GM21423 (cell line): Measurements from ENCODE around the gene SPATA2L.

Experiments used
- ATAC-seq: cut with Tn5 transposase; IDR thresholded peaks from one replicate; pipeline ENCODE4 v1.9.1; 2021; ENCODE audit warnings: mild to moderate bottlenecking, moderate library complexity; ENCODE audit not compliant: unreplicated experiment

SPATA2L gene, protein sequence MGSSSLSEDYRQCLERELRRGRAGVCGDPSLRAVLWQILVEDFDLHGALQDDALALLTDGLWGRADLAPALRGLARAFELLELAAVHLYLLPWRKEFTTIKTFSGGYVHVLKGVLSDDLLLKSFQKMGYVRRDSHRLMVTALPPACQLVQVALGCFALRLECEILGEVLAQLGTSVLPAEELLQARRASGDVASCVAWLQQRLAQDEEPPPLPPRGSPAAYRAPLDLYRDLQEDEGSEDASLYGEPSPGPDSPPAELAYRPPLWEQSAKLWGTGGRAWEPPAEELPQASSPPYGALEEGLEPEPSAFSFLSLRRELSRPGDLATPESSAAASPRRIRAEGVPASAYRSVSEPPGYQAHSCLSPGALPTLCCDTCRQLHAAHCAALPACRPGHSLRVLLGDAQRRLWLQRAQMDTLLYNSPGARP

GRCh38 chr16:89701425-89702406 lies at the start of gene SPATA2L:
TSS of gene SPATA2L (minus strand) at chr16:89701705. CDS start at chr16:89701232, 473 bp downstream.
- ATAC-seq = peak; percentile 56

GRCh38 chr16:89749637-89750036 lies 48.1 kb upstream of the SPATA2L start:
- no peak for ATAC-seq

DNA sequence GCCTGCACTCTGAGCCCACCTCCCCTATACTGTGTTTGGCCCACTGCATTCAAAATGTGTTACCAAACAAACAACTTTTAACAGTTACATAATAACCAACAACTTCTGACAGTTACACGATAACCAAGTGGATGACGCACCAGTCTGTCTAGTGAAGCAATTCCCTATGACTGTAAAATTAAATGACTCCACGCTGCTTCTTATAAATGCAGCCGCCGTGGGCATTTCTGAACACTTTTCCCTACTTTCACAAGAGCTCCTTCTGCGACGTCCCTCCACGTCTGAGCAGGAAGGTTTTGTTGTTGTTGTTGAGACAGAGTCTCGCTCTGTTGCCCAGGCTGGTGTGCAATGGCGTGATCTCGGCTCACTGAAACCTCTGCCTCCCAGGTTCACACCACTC lies 47.4 kb upstream of the SPATA2L start:
- no peak for ATAC-seq

- no peak for ATAC-seq
Observed at GRCh38 chr16:89748076-89748475, 46.6 kb upstream of the SPATA2L start.

DNA sequence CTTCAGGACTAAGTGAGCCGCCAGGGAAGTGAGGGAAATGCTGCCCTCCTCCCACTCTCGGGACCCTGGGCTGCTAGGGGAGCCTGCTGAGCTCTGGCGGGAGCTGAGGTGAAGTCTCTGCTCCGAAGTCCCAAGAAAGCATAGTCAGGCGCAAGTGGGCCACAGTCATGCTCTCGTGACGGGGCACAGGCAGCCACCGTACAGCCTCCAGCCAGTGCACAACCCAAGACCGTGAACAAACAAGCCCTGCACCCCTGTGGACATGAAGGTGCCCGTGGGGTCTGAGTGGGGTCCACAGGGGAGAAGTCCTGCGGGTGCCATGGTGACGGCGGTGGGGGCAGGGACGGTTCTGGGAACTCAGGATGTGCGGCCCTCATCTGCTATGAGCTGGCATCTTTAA lies 44.5 kb upstream of the SPATA2L start:
- ATAC-seq = no peak

DNA sequence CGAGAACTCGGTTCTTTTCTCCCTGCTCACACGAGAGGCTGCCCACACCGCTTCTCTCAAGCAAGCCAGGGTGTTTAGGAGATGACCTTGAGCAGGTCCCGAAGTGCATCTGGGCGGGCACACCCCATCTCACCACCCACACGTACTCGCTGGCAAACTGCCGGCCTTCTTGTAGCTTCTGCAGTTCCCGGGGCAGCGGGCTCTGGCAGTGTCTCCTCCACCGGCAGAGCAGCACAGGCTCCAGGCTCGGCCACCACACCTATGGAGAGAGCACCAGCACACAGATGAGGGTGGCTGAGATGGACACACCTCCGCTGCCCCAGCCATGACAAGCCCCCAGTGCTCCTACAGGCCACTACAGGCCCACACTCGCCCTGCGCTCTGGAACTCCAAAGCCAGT lies 43.3 kb upstream of the SPATA2L start:
- ATAC-seq = no peak

- ATAC-seq = no peak
Observed at GRCh38 chr16:89742948-89743347, 41.4 kb upstream of the SPATA2L start.

DNA sequence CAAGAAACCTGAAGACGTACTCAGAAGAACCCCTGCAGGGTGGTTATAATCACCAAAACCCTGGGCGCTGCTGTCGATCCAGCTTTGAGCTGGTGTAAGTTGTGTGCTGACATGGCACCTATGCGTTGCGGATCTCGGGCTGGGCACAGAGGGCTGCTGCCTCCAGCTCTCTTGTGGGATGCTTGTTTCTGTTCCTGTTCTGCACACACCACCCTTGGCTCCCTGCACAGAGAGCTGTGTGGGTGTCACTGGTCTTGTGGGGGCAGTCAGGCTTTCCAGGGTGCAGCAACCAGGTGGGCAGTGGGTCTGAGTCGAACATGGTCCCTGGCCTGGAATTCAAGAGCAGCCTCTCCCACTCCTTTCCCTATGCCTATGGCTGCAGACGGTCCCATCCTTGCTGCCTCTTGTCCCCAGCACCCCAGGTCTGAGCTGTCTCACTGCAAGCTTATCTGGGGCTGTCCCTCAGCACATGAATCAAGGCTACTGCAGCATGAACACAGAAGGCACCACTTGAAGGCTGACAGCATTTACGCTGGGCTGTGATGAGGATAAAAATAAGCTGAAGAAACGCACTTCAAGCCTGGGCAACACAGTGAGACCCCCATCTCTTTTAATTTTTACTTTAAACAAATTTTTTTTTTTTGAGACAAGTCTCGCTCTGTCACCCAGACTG lies 40.0 kb upstream of the SPATA2L start:
- ATAC-seq = no peak

GRCh38 chr16:89739383-89739782 lies 37.9 kb upstream of the SPATA2L start:
- no peak for ATAC-seq

- no peak for ATAC-seq
Observed at GRCh38 chr16:89738538-89739317, 37.2 kb upstream of the SPATA2L start.

DNA sequence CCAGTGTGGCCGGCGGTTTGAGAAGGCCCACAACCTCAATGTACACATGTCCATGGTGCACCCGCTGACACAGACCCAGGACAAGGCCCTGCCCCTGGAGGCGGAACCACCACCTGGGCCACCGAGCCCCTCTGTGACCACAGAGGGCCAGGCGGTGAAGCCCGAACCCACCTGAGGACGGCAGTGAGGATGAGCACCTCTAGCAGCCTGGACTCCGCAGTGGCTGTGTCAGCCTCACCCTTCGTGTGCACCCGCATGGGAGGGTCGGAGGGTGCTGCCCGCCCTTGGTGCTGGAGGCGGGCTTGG lies 36.5 kb upstream of the SPATA2L start:
- no peak for ATAC-seq

DNA sequence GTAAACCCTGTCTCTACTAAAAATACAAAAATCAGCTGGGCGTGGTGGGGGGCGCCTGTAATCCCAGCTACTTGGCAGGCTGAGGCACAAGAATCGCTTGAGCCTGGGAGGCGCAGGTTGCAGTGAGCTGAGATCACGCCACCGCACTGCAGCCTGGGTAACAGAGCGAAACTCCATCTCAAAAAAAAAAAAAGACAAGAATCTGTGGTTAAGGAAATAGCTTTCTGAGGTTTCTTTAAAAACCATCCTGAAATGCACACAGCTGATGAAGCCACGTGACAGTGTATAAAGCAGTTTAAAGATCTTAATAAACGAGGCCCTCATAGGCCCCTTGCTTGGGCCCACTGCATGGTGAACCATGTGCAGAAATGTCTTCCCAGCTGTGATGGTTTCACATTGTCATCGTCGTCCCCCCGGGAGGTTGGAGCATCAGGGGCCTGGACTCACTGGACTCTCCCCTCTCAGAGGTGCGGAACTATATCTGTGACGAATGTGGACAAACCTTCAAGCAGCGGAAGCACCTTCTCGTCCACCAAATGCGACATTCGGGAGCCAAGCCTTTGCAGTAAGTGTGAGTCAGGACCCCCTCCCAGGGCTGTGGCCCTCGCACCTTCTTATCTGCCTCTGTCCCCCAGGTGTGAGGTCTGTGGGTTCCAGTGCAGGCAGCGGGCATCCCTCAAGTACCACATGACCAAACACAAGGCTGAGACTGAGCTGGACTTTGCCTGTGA lies 36.0 kb upstream of the SPATA2L start:
- ATAC-seq = no peak

GRCh38 chr16:89736554-89736953 lies 35.0 kb upstream of the SPATA2L start:
- no peak for ATAC-seq

GRCh38 chr16:89733792-89734191 lies 32.3 kb upstream of the SPATA2L start:
- no peak for ATAC-seq

DNA sequence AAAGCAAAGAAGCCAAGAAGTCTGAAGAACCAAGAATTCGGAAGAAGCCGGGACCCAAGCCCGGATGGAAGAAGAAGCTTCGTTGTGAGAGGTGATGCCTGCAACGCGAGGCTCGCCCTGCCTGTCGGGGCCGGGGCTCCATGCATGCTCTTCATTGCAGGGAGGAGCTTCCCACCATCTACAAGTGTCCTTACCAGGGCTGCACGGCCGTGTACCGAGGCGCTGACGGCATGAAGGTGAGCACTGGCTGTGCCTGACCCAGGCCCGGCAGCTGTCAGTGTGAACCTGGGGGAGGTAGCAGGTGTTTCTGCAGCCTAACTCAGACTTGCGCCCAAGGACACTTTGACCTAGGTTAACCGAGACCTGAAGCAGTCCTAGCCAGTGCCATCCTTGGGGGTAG lies 31.8 kb upstream of the SPATA2L start:
- no peak for ATAC-seq

GRCh38 chr16:89732918-89733242 lies 31.4 kb upstream of the SPATA2L start:
- no peak for ATAC-seq

DNA sequence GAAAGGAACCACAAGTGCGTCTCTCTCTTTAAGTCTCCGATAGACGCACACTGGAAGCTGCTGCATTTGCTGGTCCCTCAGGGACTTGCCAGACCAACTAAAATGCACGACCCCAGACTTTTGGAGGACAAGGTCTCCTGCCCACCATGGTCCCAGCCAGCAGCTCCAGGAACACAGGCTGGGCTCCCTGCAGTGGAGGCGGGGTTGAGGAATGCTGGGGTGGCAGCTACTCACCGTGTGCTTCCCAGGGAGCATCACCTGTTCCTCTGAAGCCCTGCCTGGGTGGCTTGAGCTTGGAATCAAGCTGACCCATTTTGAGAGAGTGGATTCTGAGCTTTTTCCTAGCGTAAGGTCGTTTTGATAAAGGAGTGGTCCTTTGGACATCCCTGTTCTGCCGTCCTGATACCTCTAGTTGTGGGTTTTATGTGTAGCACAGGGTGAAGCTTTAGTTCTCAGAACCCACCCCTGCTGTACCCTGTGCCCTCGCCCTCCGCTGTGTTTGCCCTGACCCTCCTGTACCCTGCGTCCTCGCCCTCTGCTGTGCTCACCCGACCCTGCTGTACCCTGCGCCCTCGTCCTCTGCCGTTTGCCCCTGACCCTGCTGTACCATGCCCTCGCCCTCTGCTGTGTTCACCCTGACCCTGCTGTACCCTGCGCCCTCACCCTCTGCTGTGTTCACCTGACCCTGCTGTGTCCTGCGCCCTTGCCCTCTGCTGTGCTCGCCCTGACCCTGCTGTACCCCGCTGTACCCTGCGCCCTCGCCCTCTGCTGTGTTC lies 30.8 kb upstream of the SPATA2L start:
- ATAC-seq = no peak

DNA sequence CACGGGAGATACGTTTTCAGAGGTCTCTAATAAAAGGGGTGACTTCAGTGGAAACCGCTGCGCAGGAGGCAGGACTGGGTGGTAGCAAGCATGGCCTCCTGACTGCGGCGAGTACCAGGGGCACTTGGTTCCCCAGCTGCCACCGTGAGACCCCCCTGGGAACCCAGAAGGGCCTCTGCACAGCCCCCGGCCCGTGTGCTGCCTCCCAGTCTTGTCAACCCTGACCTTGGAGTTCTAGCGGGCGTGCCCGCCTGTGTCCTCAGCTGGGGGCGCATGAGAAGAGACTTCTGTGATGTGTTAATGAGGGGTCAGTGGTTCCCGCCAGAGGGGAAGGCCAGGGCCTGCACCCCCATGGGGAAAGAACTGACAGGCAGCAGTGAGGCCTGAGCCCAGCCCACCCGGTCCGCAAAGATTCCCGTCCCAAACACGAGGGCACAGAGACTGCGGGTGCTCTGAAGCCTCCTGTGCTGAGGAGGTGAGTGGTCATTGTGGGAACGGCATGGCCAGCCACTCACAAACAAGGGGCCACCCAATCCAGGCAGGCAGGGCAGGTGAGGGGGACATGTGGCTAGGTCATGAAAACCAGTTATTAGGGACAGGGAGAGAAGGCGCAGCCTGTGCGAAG lies 29.2 kb upstream of the SPATA2L start:
- no peak for ATAC-seq
